HG02759 (cell line): ENCODE measurements around the gene PIP5K1B.
"Not testable (repeated sequence)": the region's sequence is repeated elsewhere in the genome, so short reads cannot be mapped to it uniquely, and the experiment has no call there.

Experiments
- ATAC-seq: cut with Tn5 transposase; IDR thresholded peaks from one replicate; pipeline ENCODE4 v1.9.1; 2021; ENCODE audit warnings: mild to moderate bottlenecking, moderate library complexity; ENCODE audit not compliant: unreplicated experiment

PIP5K1B gene

DNA sequence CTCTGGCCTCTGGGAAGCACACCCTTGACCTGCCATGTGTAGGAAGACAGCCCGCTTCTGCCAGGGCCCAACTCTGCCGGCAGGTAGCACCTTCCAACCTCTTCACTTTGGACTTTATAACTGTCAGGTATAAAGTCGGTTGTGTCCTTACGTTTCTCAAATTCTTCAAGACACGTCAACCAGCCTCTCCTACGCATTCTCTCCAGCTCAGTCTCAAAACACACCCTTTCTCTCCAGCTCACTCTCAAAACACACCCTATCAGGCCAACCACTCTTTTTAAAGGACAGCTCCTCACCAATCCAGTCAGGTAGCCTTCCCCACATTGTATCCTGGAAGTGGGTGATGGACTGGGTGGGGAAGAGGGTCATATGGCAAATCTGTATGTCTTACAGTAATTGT, 344.1 kb downstream of the PIP5K1B start:
- ATAC-seq, result no peak

DNA sequence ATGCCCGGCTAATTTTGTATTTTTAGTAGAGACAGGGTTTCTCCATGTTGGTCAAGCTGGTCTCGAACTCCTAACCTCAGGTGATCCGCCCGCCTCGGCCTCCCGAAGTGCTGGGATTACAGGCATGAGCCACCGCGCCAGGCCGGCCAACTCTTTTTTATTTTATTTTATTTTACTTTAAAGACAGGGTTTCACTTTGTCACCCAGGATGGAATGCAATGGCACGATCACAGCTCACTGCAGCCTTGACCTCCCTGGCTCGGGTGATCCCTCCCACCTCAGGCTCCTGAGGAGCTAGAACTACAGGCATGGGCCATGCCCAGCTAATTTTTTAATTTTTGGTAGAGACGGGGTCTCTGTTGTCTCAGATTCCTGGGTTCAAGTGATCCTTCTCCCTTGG, 345.9 kb downstream of the PIP5K1B start:
- ATAC-seq, result not testable (repeated sequence)

DNA sequence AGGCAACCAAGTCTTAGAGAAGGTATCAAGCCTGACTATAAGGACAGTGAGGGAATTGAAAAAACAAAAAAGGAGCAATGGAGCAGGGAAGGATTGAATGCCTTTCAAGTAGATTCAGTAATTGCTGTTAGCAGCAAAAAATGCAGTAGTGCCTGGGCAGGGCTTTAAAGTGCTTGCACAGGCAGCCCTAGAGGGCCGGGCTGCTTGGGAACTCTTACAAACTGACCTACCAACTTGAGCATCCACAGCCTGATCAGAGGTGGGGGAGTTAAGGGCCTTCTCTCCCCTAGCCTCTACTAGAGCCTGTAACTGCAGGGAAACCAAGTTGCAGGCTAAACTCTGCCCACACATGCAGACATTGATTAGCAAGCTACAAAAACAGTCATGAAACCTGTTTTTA, 349.9 kb downstream of the PIP5K1B start:
- no peak for ATAC-seq

DNA sequence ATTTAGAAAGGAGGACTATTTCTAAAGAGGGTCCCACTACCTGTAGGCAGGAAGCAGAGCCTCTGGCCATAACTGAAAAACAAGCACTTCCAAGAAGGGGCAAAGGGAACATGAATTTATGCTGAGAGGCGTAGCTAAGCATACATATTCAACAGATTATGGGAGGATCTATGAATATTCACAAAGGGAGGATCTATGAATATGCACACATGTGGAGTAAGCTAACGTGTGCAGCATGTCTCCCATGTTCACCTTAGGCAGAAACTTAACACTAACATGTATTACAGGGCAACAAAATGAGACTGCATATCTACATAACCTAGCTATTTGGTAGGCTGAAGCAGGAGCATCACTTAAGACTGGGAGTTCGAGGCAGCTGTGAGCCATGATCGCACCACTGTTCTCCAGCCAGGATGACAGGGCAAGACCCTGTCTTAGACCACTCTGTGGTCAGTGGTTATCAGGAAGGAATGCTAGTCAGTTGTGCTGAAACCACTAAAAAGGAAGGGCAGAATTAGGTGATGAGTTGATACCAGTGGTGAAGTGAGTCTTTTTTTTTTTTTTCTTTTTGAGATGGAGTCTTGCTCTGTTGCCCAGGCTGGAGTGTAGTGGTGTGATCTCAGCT, 351.3 kb downstream of the PIP5K1B start:
- no peak for ATAC-seq

DNA sequence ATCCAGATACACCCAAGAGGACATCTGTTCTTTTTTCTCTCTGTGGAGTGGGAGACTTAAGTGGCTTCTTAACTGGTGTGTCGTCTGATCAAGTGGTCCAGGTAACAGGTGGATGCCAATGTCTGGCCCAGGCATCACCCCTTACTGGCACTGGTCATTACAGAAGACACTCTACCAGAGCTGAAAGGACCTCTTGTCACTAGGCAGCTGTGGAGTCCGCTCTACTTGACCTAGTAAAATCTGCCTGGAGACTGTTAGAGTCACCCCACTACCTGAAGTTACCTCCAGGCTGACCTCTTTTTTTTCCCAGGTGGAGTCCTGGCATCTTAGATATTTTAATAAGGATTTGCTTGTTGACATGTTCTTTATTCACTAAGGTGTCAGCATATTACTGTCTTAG, 353.1 kb downstream of the PIP5K1B start:
- no peak for ATAC-seq
